Transverse colon (tissue), 4 donors: ENCODE measurements around the gene SPEM2.

ENCODE experiments used
- EP300 ChIP-seq: sonication (generic); formaldehyde crosslinking; IDR thresholded peaks from one replicate; pipeline ENCODE4 v1.6.1; 2017; ENCODE audit warnings: antibody characterized with exemption, low read depth
- POLR2AphosphoS5 ChIP-seq, 3 donors: sonication (generic); formaldehyde crosslinking; IDR thresholded peaks; one replicate each; pipeline ENCODE4 v1.6.1; 2016; ENCODE audit warnings: antibody characterized with exemption in 3 of 3
- TF ChIP-seq, protein P1 (sequence below), 5 experiments: fragments of 200-600 bp in 3 of 5; fragments of 450-650 bp in 2 of 5; sonication (generic) in 3 of 5; IDR thresholded peaks; 1 replicate in 2 of 5; 2 replicates in 3 of 5; pipeline ENCODE4 v1.5.1; 2016 to 2017; ENCODE audit warnings: antibody characterized with exemption in 5 of 5, inconsistent platforms in 3 of 5, mild to moderate bottlenecking in 2 of 5, moderate library complexity in 1 of 5

DNA sequence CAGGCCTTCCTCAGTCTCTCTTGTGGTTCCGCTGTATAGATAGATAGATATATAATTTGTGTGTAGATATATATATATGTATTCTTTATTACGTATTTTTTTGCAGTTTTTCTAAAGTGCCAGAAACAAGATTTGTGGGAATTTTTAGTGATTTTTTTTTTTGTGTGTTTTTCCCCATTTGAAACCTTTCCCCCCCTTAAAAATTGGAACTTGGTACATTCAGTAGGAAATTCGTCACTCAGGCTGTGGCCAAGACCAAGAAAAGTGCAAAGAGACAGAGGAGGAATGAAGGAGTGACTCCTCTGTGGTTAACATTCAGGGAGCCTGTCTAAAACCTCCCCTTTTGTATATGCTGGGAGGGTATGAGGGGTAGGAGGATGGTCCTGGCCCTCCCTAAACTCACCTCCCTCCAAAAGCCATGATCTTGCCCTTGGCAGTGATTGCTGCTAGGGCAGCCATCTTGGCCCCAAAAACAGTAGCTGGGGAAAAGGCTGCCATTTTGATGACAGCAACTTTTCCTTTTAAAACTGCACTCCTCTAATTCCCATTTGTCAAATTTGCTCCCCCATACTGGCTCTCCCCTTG lies 34.6 kb downstream of the SPEM2 start:
- TF ChIP-seq, protein P1, sequence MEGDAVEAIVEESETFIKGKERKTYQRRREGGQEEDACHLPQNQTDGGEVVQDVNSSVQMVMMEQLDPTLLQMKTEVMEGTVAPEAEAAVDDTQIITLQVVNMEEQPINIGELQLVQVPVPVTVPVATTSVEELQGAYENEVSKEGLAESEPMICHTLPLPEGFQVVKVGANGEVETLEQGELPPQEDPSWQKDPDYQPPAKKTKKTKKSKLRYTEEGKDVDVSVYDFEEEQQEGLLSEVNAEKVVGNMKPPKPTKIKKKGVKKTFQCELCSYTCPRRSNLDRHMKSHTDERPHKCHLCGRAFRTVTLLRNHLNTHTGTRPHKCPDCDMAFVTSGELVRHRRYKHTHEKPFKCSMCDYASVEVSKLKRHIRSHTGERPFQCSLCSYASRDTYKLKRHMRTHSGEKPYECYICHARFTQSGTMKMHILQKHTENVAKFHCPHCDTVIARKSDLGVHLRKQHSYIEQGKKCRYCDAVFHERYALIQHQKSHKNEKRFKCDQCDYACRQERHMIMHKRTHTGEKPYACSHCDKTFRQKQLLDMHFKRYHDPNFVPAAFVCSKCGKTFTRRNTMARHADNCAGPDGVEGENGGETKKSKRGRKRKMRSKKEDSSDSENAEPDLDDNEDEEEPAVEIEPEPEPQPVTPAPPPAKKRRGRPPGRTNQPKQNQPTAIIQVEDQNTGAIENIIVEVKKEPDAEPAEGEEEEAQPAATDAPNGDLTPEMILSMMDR (IDR thresholded peaks at IDR 0.05), result no peak
- TF ChIP-seq POLR2AphosphoS5 (IDR thresholded peaks at IDR 0.05) (no peak), EP300 (no peak)
